Caki2 (cell line): ENCODE results near the gene WDR64. TPM values are rescaled to one million over a fixed set of nuclear protein-coding genes. Genes with fewer than 3 reads are reported as not detected.

Source experiments
- DNase-seq: peaks from one replicate; pipeline ENCODE4 v3.0.0-alpha.2; 2015; ENCODE audit warnings: low read depth
- in situ Hi-C: cut with HindIII; loops from 2 replicates; pipeline ENCODE4 v1.10.0; 2016; ENCODE audit warnings: low sequenced_read_pairs, low pct_unique_long_range_greater_than_20kb, mixed read lengths
- total RNA-seq: library from RNA; depleted of rRNA; stranded (reverse); fragments of >200 nt; shearing (Covaris generic); gene quantifications from 2 replicates; pipeline ENCODE4 v1.2.3, GENCODE V29; 2014; ENCODE audit warnings: low replicate concordance; rRNA removed

WDR64 gene
- total RNA-seq = not detected in 2 replicates

- in situ Hi-C loops = no loop called here
- no peak for DNase-seq
Observed at GRCh38 chr1:241652012-241652411, at the start of gene WDR64. TSS of gene WDR64 (plus strand) at chr1:241652281. CDS start at chr1:241652485, 204 bp downstream.

DNA sequence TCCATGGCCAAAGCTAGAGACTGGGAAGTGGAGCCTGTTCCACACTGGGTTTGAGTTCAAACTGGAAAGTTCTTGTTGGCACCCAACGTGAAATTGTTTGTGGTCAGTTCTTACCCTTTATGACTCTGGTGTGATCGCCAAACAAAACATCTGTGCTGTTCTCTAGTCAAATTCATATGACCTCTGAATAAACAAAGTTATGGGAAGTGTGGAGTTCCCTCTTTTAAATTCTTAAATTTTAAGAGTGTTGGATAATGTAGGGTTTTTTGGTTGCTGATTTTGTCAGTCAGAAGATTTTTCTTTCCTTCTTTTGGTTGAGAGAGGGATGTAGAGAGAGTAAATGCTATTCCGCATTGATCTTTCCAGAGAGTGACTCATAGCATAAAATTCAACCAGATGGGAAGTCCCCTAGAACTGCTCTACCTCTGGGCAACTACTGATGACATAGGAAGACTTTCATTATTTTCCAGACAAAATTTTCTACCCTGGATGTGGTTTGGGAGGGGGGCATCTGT lies 48.3 kb upstream of the WDR64 start:
- peak; percentile 77 for DNase-seq
- in situ Hi-C loops = no loop called here

GRCh38 chr1:241605146-241605805 lies 46.8 kb upstream of the WDR64 start:
- in situ Hi-C loops = no loop called here
- peak; percentile 69 for DNase-seq

GRCh38 chr1:241606544-241606943 lies 45.5 kb upstream of the WDR64 start:
- in situ Hi-C loops = no loop called here
- DNase-seq = peak; percentile 67

GRCh38 chr1:241607497-241607896 lies 44.6 kb upstream of the WDR64 start:
- in situ Hi-C loops = no loop called here
- no peak for DNase-seq

DNA sequence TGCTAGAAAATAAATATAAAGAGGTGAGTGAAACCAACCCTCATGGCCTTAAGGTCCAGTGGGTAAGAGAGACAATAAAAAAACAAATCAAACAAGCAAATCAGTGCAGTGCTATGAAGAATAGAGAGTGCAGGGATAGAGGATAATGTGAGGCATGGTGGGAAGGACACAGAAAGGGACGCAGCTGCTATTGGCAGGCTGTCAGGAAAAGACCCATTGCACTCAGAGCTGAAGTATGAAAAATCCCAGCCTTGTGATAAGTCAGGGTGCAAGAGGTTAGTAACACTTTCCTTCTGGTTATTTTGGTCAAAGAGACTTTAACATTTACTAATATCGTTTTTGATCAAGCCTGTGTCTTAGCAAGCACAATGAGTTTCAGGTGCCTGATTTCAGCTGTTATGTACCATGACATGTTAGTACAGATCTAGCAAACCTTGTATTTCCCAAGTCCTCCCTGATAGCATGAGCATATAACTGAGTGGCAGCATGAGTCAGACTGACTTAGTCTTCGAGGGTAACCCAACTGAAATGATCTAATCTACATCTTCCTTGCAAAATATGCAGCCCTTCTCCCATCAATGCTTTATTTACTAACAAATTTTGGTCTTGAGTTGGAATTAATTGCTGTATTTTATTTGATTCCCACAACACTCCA lies 43.6 kb upstream of the WDR64 start:
- DNase-seq = peak; percentile 42
- in situ Hi-C loops = no loop called here

- DNase-seq = peak; percentile 55
- in situ Hi-C loops = loop anchor here (10.0 kb wide), 1 partner anchor 225 kb away; no protein-coding TSS in a partner anchor
Observed at GRCh38 chr1:241610056-241610815, 41.8 kb upstream of the WDR64 start.

DNA sequence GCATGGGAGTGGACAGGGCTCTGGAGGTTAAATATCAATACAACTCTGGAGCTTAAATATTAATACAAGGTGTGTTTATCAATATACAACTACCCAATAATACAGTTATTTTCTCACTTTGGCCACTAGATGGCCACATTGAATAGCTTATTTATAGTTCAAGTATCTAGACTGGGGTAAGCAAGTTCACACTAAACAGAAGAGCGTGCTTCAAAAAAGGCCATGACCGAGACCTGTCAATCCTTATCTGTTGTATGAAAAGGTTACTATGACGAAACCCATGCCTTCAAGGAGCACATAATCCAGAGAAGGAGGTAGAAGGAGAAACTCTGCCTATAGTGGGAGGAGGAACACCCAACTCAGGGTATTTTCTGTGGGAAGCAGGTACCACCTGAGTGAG lies 41.0 kb upstream of the WDR64 start:
- DNase-seq = peak; percentile 80

GRCh38 chr1:241611736-241612135 lies 40.3 kb upstream of the WDR64 start:
- no peak for DNase-seq
- in situ Hi-C loops = loop anchor here (10.0 kb wide), 1 partner anchor 223 kb away; no protein-coding TSS in a partner anchor

More for the DNA sequence above, 41.0 kb upstream of the WDR64 start:
- in situ Hi-C loops = loop anchor here (10.0 kb wide), 1 partner anchor 224 kb away; no protein-coding TSS in a partner anchor

- peak; percentile 80 for DNase-seq
- in situ Hi-C loops = loop anchor here (10.0 kb wide), 1 partner anchor 222 kb away; no protein-coding TSS in a partner anchor
Observed at GRCh38 chr1:241612533-241613477, 39.3 kb upstream of the WDR64 start.

DNA sequence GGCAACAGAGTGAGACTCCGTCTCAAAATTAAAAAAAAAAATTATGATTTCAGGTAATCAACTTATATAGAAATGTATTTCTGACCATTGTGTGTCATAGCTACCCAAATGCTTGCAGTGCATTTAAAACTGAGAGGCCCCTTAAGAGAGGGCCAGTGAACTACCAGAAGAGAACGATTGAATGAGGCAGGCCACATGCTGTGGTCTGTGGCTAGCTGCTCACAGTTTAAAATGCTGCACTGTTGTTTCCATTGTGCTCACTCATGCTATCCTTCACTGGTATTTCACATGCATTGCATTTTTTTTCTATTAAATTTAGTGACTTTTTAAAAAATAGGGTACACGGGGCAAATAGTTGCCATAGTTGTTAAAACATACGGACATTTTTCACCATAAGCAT lies 37.9 kb upstream of the WDR64 start:
- no peak for DNase-seq
- in situ Hi-C loops = loop anchor here (10.0 kb wide), 1 partner anchor 221 kb away; no protein-coding TSS in a partner anchor

- in situ Hi-C loops = loop anchor here (10.0 kb wide), 1 partner anchor 220 kb away; no protein-coding TSS in a partner anchor
- DNase-seq = no peak
Observed at GRCh38 chr1:241614572-241614971, 37.5 kb upstream of the WDR64 start.

GRCh38 chr1:241615043-241615974 lies 36.8 kb upstream of the WDR64 start:
- DNase-seq = peak; percentile 89
- in situ Hi-C loops = loop anchor here (10.0 kb wide), 1 partner anchor 219 kb away; no protein-coding TSS in a partner anchor

- in situ Hi-C loops = loop anchor here (10.0 kb wide), 1 partner anchor 217 kb away; no protein-coding TSS in a partner anchor
- no peak for DNase-seq
Observed at GRCh38 chr1:241617426-241617825, 34.7 kb upstream of the WDR64 start.

GRCh38 chr1:241622669-241623068 lies 29.4 kb upstream of the WDR64 start:
- no peak for DNase-seq
- in situ Hi-C loops = no loop called here

DNA sequence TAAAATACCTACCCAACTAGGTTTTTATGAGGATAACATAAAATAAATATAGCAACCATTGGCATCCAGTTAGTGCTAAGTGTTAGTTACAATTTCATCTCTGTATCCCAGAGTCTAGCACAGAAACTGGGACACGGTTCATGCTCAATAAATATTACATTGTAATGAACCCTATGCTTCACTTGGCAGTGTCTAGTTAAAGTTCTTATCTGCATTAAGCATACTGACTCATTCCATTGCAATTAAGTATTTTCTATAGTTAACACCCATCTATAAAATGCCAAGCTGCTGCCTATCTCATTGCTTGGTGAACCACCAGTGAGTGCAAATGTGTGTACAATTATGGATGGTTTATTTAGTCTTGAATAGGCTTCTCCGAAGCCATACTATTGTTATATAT lies 27.1 kb upstream of the WDR64 start:
- in situ Hi-C loops = no loop called here
- no peak for DNase-seq
